Activated naive CD4-positive, alpha-beta T cell (primary cell): ENCODE results near the gene TRAF2.

ENCODE experiments used
- DNase-seq, 4 experiments: peaks; one replicate each; lab custom pipeline; 2025; lab: John Stamatoyannopoulos, UW

TRAF2 gene

GRCh38 chr9:136847088-136847825 lies 39.1 kb upstream of the TRAF2 start:
- peak in 1 of 4 experiments; percentile 19 for DNase-seq

GRCh38 chr9:136847826-136848392 lies 38.4 kb upstream of the TRAF2 start:
- DNase-seq: peak; percentile 22 to 48 (median 32)

- DNase-seq: no peak
Observed at GRCh38 chr9:136848393-136849037, 37.8 kb upstream of the TRAF2 start.

- DNase-seq: peak; percentile 89 to 97 (median 92)
Observed at GRCh38 chr9:136849038-136849959, 37.0 kb upstream of the TRAF2 start, which contains the start of gene PHPT1. Gene PHPT1, plus strand, starts transcription at chr9:136849409. Its CDS starts 22 bp downstream, at chr9:136849431.

- no peak for DNase-seq
Observed at GRCh38 chr9:136849960-136850865, 36.1 kb upstream of the TRAF2 start.

GRCh38 chr9:136850866-136851775 lies 35.2 kb upstream of the TRAF2 start:
- DNase-seq: no peak

GRCh38 chr9:136851941-136852663 lies 34.2 kb upstream of the TRAF2 start, which contains the start of gene MAMDC4:
Gene MAMDC4, plus strand, starts transcription at chr9:136852346. Its CDS starts 71 bp downstream, at chr9:136852417.
- DNase-seq: no peak

- no peak for DNase-seq
Observed at GRCh38 chr9:136852664-136853595, 33.4 kb upstream of the TRAF2 start.

- no peak for DNase-seq
Observed at GRCh38 chr9:136853596-136854112, 32.7 kb upstream of the TRAF2 start.

- DNase-seq: no peak
Observed at GRCh38 chr9:136854113-136854841, 32.0 kb upstream of the TRAF2 start.

- DNase-seq: no peak
Observed at GRCh38 chr9:136854842-136855460, 31.4 kb upstream of the TRAF2 start.

GRCh38 chr9:136855461-136856078 lies 30.7 kb upstream of the TRAF2 start:
- DNase-seq: no peak

- DNase-seq: no peak
Observed at GRCh38 chr9:136856079-136856476, 30.2 kb upstream of the TRAF2 start.

GRCh38 chr9:136856541-136857141 lies 29.7 kb upstream of the TRAF2 start:
- DNase-seq: no peak

GRCh38 chr9:136857166-136857565 lies 29.1 kb upstream of the TRAF2 start:
- DNase-seq: no peak
